ENCODE results near the gene ADAMTS7. TPM values are rescaled to one million over a fixed set of nuclear protein-coding genes. Genes with fewer than 3 reads are reported as not detected.

The ADAMTS7 gene
- total RNA-seq, 1 donor, result 34.0 TPM

DNA sequence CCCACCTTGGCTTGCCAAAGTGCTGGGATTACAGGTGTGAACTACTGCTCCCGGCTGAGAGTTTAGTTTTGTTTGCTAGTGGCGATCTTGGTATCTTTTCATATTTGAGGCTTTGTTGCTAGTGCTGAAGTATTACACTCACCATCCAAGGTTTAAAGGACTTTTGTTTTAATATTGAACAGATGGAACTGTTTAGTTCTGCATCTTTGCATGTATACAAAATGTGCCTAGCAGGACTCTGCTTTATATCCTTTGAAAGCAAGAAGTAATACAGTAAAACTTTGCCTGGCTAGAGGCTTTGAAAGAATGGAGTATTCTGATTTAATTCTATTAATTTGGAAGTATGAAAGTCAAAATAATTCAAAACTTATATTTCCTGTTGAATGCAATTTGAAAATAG is 92.4 kb downstream of the ADAMTS7 start:
- no peak overlapping the region for H3K4me3 ChIP-seq (ENCODE audit: insufficient read depth, low read length)
- H3K36me3 ChIP-seq (ENCODE audit: insufficient read depth, low read length), result no peaks in the 10 kb centered on the region
- DNase-seq (ENCODE audit: insufficient read length, low spot score, missing footprints), result no peak
- H3K4me2 ChIP-seq (ENCODE audit: insufficient read depth, low read length), result no peak overlapping the region
- H3K79me2 ChIP-seq (ENCODE audit: insufficient read depth, low read length), result no peaks in the 10 kb centered on the region
- no peak overlapping the region for H2AFZ ChIP-seq (ENCODE audit: low read length)
- TF ChIP-seq, protein P1, sequence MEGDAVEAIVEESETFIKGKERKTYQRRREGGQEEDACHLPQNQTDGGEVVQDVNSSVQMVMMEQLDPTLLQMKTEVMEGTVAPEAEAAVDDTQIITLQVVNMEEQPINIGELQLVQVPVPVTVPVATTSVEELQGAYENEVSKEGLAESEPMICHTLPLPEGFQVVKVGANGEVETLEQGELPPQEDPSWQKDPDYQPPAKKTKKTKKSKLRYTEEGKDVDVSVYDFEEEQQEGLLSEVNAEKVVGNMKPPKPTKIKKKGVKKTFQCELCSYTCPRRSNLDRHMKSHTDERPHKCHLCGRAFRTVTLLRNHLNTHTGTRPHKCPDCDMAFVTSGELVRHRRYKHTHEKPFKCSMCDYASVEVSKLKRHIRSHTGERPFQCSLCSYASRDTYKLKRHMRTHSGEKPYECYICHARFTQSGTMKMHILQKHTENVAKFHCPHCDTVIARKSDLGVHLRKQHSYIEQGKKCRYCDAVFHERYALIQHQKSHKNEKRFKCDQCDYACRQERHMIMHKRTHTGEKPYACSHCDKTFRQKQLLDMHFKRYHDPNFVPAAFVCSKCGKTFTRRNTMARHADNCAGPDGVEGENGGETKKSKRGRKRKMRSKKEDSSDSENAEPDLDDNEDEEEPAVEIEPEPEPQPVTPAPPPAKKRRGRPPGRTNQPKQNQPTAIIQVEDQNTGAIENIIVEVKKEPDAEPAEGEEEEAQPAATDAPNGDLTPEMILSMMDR (IDR thresholded peaks at IDR 0.05; ENCODE audit: extremely low read depth, low read depth, low read length), result no peak
- peaks cover 6% of the 10 kb centered on the region for H3K27me3 ChIP-seq (ENCODE audit: insufficient read depth, low read length)
- H3K4me1 ChIP-seq (ENCODE audit: insufficient read depth, low read length), result peaks cover 15% of the 10 kb centered on the region
- H3K9me3 ChIP-seq (ENCODE audit: low read depth, low read length), result no peaks in the 10 kb centered on the region
- no peak overlapping the region for H3K27ac ChIP-seq (ENCODE audit: low read depth, low read length)
- H4K20me1 ChIP-seq (ENCODE audit: insufficient read depth, low read length), result no peaks in the 10 kb centered on the region

DNA sequence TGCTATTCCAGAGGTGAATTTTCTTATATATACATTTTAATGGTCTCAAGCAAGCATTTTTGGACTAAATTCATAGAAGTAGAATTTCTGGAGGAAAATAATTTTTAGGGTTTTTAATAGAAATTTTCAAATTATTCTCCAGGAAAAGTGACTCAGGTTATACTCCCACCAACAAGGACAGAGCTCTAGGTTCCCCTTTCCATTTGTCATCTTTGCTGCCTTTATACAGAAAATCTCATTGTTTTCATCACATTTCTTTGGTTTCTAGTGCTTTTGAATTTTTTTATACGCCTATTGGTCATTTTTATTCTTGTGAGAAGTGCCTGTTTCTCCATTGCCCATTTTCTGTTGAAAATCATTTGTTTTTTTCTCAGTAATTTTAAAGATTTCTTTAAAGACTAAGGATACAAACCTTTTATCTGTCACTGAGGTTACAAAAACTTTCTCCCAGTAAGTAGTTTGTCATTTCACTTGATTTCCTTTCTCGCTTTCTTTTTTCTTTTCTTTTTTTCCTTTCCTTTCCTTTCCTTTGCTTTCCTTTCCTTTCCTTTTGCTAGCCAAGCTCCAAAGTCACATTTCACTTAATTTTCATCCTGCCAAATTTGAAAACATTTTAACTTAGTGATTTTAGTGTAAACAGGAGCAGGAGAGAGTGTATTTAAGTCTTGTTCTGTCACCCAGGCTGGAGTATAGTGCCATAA is 93.2 kb downstream of the ADAMTS7 start:
- H3K9me3 ChIP-seq (ENCODE audit: low read depth, low read length), result no peaks in the 10 kb centered on the region
- no peaks in the 10 kb centered on the region for H4K20me1 ChIP-seq (ENCODE audit: insufficient read depth, low read length)

DNA sequence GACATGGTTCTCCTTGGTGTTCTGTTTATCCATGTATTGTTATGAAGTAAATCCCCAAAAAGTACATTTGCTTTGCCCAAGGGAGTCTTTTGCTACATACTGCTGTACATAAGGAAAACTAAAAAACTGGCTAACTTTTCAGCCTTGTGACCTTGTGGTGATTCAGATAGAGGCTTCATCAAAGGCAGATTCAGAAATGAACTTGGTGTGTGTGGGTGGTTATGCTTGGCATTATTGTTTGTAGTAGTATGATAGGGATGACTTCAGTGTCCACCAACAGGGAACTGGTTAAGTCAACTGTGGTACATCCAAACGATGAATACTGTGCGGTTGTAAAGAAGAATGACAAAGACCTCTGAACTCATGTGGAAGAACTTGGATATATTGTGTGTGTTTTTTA is 94.6 kb downstream of the ADAMTS7 start:
- TF ChIP-seq, protein P1 (IDR thresholded peaks at IDR 0.05; ENCODE audit: extremely low read depth, low read depth, low read length), result no peak
- H3K4me1 ChIP-seq (ENCODE audit: insufficient read depth, low read length), result peaks cover 15% of the 10 kb centered on the region
- H3K79me2 ChIP-seq (ENCODE audit: insufficient read depth, low read length), result no peaks in the 10 kb centered on the region
- H2AFZ ChIP-seq (ENCODE audit: low read length), result no peak overlapping the region
- no peak for DNase-seq (ENCODE audit: insufficient read length, low spot score, missing footprints)
- no peaks in the 10 kb centered on the region for H3K36me3 ChIP-seq (ENCODE audit: insufficient read depth, low read length)
- H4K20me1 ChIP-seq (ENCODE audit: insufficient read depth, low read length), result no peaks in the 10 kb centered on the region
- no peaks in the 10 kb centered on the region for H3K9me3 ChIP-seq (ENCODE audit: low read depth, low read length)
- H3K27ac ChIP-seq (ENCODE audit: low read depth, low read length), result peak overlapping the region; percentile 81
- H3K4me2 ChIP-seq (ENCODE audit: insufficient read depth, low read length), result peak overlapping the region; percentile 41
- H3K27me3 ChIP-seq (ENCODE audit: insufficient read depth, low read length), result peaks cover 6% of the 10 kb centered on the region
- no peak overlapping the region for H3K4me3 ChIP-seq (ENCODE audit: insufficient read depth, low read length)

More for the DNA sequence above, 93.2 kb downstream of the ADAMTS7 start:
- no peak overlapping the region for H3K27ac ChIP-seq (ENCODE audit: low read depth, low read length)
- H3K4me3 ChIP-seq (ENCODE audit: insufficient read depth, low read length), result no peak overlapping the region
- H3K4me1 ChIP-seq (ENCODE audit: insufficient read depth, low read length), result peaks cover 15% of the 10 kb centered on the region
- DNase-seq (ENCODE audit: insufficient read length, low spot score, missing footprints), result no peak
- H3K4me2 ChIP-seq (ENCODE audit: insufficient read depth, low read length), result no peak overlapping the region
- no peaks in the 10 kb centered on the region for H3K36me3 ChIP-seq (ENCODE audit: insufficient read depth, low read length)
- H3K27me3 ChIP-seq (ENCODE audit: insufficient read depth, low read length), result peaks cover 6% of the 10 kb centered on the region
- no peak overlapping the region for H2AFZ ChIP-seq (ENCODE audit: low read length)
- no peaks in the 10 kb centered on the region for H3K79me2 ChIP-seq (ENCODE audit: insufficient read depth, low read length)
- TF ChIP-seq, protein P1 (IDR thresholded peaks at IDR 0.05; ENCODE audit: extremely low read depth, low read depth, low read length), result no peak

DNA sequence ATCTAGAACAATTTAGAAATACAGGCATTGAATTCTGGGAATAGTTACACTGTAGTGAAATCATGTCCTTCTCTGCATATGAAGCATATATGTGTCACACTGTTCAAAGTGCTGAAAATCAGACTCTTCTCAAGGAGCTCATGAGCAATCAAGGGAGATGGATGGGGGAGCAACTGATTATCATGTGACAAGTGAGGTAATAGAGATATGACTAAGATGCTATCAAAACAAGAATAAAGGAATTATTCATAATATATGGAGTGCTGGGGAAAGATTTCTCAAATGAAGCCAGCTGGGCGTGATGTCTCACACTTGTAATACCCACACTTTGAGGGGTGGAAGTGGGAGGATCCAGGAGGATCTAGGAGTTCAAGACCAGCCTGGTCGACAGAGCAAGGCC is 95.3 kb downstream of the ADAMTS7 start:
- H2AFZ ChIP-seq (ENCODE audit: low read length), result no peak overlapping the region
- H3K4me3 ChIP-seq (ENCODE audit: insufficient read depth, low read length), result no peak overlapping the region
- peaks cover 15% of the 10 kb centered on the region for H3K4me1 ChIP-seq (ENCODE audit: insufficient read depth, low read length)
- no peaks in the 10 kb centered on the region for H3K9me3 ChIP-seq (ENCODE audit: low read depth, low read length)
- H3K36me3 ChIP-seq (ENCODE audit: insufficient read depth, low read length), result no peaks in the 10 kb centered on the region
- no peak overlapping the region for H3K4me2 ChIP-seq (ENCODE audit: insufficient read depth, low read length)
- no peaks in the 10 kb centered on the region for H3K79me2 ChIP-seq (ENCODE audit: insufficient read depth, low read length)
- TF ChIP-seq, protein P1 (IDR thresholded peaks at IDR 0.05; ENCODE audit: extremely low read depth, low read depth, low read length), result no peak
- DNase-seq (ENCODE audit: insufficient read length, low spot score, missing footprints), result peak; percentile 89
- H4K20me1 ChIP-seq (ENCODE audit: insufficient read depth, low read length), result no peaks in the 10 kb centered on the region
- peak overlapping the region; percentile 81 for H3K27ac ChIP-seq (ENCODE audit: low read depth, low read length)
- H3K27me3 ChIP-seq (ENCODE audit: insufficient read depth, low read length), result peaks cover 6% of the 10 kb centered on the region

Measured in osteoblast (primary cell).